PC-9 (cell line): ENCODE measurements around the gene COL5A1. TPM values are rescaled to one million over a fixed set of nuclear protein-coding genes. Genes with fewer than 3 reads are reported as not detected.

Source experiments
- BruUV-seq: library from RNA; stranded (reverse); fragments of 400-500 nt; replicated peaks from 2 replicates; lab custom pipeline; 2021; lab: Mats Ljungman, UMichigan
- CTCF ChIA-PET: fragments of 300-600 bp; sonication (Branson Sonifier 250); formaldehyde crosslinking; loops from one replicate; lab custom pipeline; 2022; ENCODE audit warnings: antibody characterized with exemption; lab: Charles Lee
- POLR2A ChIA-PET: fragments of 300-600 bp; sonication (Branson Sonifier 250); formaldehyde crosslinking; loops from one replicate; lab custom pipeline; 2022; ENCODE audit warnings: antibody characterized with exemption; ENCODE audit not compliant: unreplicated experiment; lab: Charles Lee
- DNase-seq, 2 experiments: peaks; one replicate each; pipeline versions ENCODE4 v3.0.0 to v3.0.0-alpha.2; 2015 to 2022; ENCODE audit warnings: mixed read lengths in 1 of 2
- H2AFZ ChIP-seq: fragments of 200-600 bp; sonication (generic); 2 replicates; pipeline ENCODE4 v1.8.1; 2017; ENCODE audit warnings: antibody characterized with exemption
- H3F3A ChIP-seq: fragments of 200-600 bp; sonication (generic); 2 replicates; pipeline ENCODE4 v1.8.1; 2017; ENCODE audit warnings: antibody characterized with exemption, mild to moderate bottlenecking, low read depth; ENCODE audit not compliant: insufficient read depth
- H3K27ac ChIP-seq: fragments of 200-600 bp; sonication (generic); 2 replicates; pipeline ENCODE4 v1.6.1; 2016; ENCODE audit warnings: mixed run types
- H3K27me3 ChIP-seq: fragments of 200-600 bp; sonication (generic); 2 replicates; pipeline ENCODE4 v1.6.1; 2016; ENCODE audit warnings: low read depth, mixed run types; ENCODE audit not compliant: insufficient read depth
- H3K36me3 ChIP-seq: fragments of 200-600 bp; sonication (generic); 2 replicates; pipeline ENCODE4 v1.6.1; 2016; ENCODE audit warnings: low read depth, mixed run types
- H3K4me1 ChIP-seq: fragments of 200-600 bp; sonication (generic); replicated peaks from 2 replicates; pipeline ENCODE4 v1.6.1; 2016; ENCODE audit warnings: mixed run types; ENCODE audit not compliant: insufficient read depth
- H3K4me2 ChIP-seq: fragments of 200-600 bp; sonication (generic); 2 replicates; pipeline ENCODE4 v1.6.1; 2017; ENCODE audit warnings: mixed run types
- H3K4me3 ChIP-seq: fragments of 200-600 bp; sonication (generic); 2 replicates; pipeline ENCODE4 v1.6.1; 2016; ENCODE audit warnings: mixed run types
- H3K79me2 ChIP-seq: fragments of 200-600 bp; sonication (generic); 2 replicates; pipeline ENCODE4 v1.6.1; 2017; ENCODE audit warnings: low read depth, mixed run types
- H3K9me2 ChIP-seq: fragments of 200-600 bp; sonication (generic); 2 replicates; pipeline ENCODE4 v1.8.1; 2017; ENCODE audit warnings: mild to moderate bottlenecking; ENCODE audit not compliant: insufficient read depth
- H3K9me3 ChIP-seq: fragments of 200-600 bp; sonication (generic); 2 replicates; pipeline ENCODE4 v1.8.1; 2016; ENCODE audit warnings: low read depth; ENCODE audit not compliant: insufficient read depth
- H4K20me1 ChIP-seq: fragments of 200-600 bp; sonication (generic); 2 replicates; pipeline ENCODE4 v1.8.1; 2017; ENCODE audit not compliant: insufficient read depth
- CTCF ChIP-seq: fragments of 200-600 bp; sonication (generic); conservative IDR thresholded peaks from 2 replicates; pipeline ENCODE4 v1.6.1; 2017; ENCODE audit warnings: mixed run types, antibody characterized with exemption, mild to moderate bottlenecking, moderate library complexity
- EZH2 ChIP-seq: fragments of 200-600 bp; sonication (generic); IDR thresholded peaks from 2 replicates; pipeline ENCODE4 v1.8.0; 2017; ENCODE audit warnings: antibody characterized with exemption, low read depth
- intact Hi-C: fragments of 100-400 bp; cut with micrococcal nuclease; formaldehyde crosslinking; loops from one replicate; pipeline ENCODE4 v1.10.0; 2022; ENCODE audit not compliant: unreplicated experiment
- total RNA-seq: library from RNA; stranded (reverse); gene quantifications from 2 replicates; pipeline ENCODE4 v1.2.3, GENCODE V29; 2021

The COL5A1 gene
- total RNA-seq, 1 experiment from 2014 or later: 15.2 TPM

GRCh38 chr9:134699343-134699740, 57.7 kb downstream of the COL5A1 start:
- Histone ChIP-seq H3K36me3 (no peaks in the 10 kb centered on the region), H3K4me1 (no peaks in the 10 kb centered on the region), H3F3A (no peaks in the 10 kb centered on the region), H3K79me2 (no peaks in the 10 kb centered on the region), H2AFZ (no peak overlapping the region), H3K4me3 (no peak overlapping the region), H3K9me3 (no peaks in the 10 kb centered on the region), H3K27ac (no peak overlapping the region), H3K9me2 (no peaks in the 10 kb centered on the region), H4K20me1 (peaks cover 4% of the 10 kb centered on the region; the same call in 1 of the 2 replicates), H3K27me3 (peaks cover 57% of the 10 kb centered on the region), H3K4me2 (no peak overlapping the region)
- DNase-seq: no peak
- intact Hi-C loops: no loop called here
- ChIA-PET CTCF (no interaction called here), POLR2A (no interaction called here)
- BruUV-seq: no TSS peak
- TF ChIP-seq EZH2 (no peak), CTCF (no peak)

GRCh38 chr9:134700636-134701350, 59.2 kb downstream of the COL5A1 start:
- Histone ChIP-seq H3K4me1 (no peaks in the 10 kb centered on the region), H4K20me1 (peaks cover 4% of the 10 kb centered on the region; the same call in 1 of the 2 replicates), H3K79me2 (no peaks in the 10 kb centered on the region), H3K9me3 (no peaks in the 10 kb centered on the region), H3K4me2 (no peak overlapping the region), H3K27ac (no peak overlapping the region), H3K9me2 (no peaks in the 10 kb centered on the region), H2AFZ (no peak overlapping the region), H3K36me3 (no peaks in the 10 kb centered on the region), H3F3A (no peaks in the 10 kb centered on the region), H3K27me3 (peaks cover 66% of the 10 kb centered on the region), H3K4me3 (no peak overlapping the region)
- no peak for TF ChIP-seq CTCF
- no peak for TF ChIP-seq EZH2
- CTCF ChIA-PET: no interaction called here
- intact Hi-C loops: loop anchor here (5.0 kb wide), 1 partner anchor 712 kb away; no protein-coding TSS in a partner anchor
- no TSS peak for BruUV-seq
- no peak for DNase-seq
- POLR2A ChIA-PET: no interaction called here

GRCh38 chr9:134701581-134702259, 60.1 kb downstream of the COL5A1 start:
- Histone ChIP-seq H3K27ac (no peak overlapping the region), H3K4me2 (no peak overlapping the region), H3K79me2 (no peaks in the 10 kb centered on the region), H3K4me1 (no peaks in the 10 kb centered on the region), H4K20me1 (peaks cover 4% of the 10 kb centered on the region; the same call in 1 of the 2 replicates), H3K9me3 (no peaks in the 10 kb centered on the region), H3K9me2 (no peaks in the 10 kb centered on the region), H2AFZ (no peak overlapping the region), H3K27me3 (peaks cover 75% of the 10 kb centered on the region), H3K36me3 (no peaks in the 10 kb centered on the region), H3F3A (no peaks in the 10 kb centered on the region), H3K4me3 (no peak overlapping the region)
- TF ChIP-seq EZH2 (no peak), CTCF (no peak)
- intact Hi-C loops: loop anchor here (5.0 kb wide), 1 partner anchor 711 kb away; no protein-coding TSS in a partner anchor
- DNase-seq: no peak
- no TSS peak for BruUV-seq
- CTCF ChIA-PET: no interaction called here
- POLR2A ChIA-PET: no interaction called here
